Activated CD8-positive, alpha-beta memory T cell treated with anti-CD3 and anti-CD28 coated beads, Interleukin-2, amount 50 U/mL, for 1 hour (primary cell): Measurements from ENCODE around the gene LDLRAD4.

Experiments used
- DNase-seq: peaks from one replicate; pipeline ENCODE4 v3.0.0-alpha.2; 2020; ENCODE audit errors: extremely low read depth

LDLRAD4 gene

DNA sequence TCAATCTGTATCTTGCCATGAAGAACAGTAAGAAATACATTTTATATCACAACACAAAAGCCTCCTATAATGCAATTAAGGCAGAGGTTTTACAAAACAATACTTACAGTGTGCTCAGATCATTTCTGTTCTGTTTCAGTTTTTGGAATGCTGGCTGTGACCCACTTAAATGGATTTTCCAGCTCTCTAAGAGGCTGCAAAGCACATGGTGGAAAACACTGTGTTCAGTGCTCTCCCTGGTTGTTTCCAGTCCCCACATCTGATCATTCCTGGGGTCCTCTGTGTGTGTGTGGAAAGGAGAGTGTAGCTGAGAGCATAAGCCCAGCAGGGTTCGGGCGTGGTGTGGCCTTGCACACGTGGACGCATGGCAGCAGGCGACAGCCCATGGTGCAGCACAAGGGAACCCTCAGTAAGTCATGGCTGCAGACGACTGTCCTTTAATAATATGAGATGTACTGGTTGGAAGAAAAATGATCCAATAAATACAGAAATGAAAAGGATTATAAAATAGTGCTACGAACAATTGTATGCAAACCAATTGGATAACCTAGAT lies 412.2 kb downstream of the LDLRAD4 start:
- DNase-seq = no peak

GRCh38 chr18:13633700-13634099 lies 415.1 kb downstream of the LDLRAD4 start:
- DNase-seq = no peak

DNA sequence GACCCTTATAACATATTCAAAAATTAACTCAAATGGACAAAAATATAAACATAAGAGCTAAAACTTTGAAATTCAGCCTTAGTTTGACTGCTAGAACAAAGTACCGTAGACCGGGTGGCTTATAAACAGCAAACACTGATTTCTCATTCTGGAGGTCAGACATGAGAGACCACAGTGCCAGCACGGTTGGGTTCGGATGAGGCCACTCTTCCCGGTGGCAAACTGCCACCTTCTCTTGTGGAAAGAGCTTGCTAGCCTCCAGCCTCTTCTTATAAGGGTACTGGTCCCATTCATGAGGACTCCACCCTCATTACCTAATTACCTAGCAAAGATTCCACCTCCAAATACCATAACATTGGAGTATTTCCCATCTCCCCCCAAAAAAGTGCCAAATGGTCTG lies 416.5 kb downstream of the LDLRAD4 start:
- no peak for DNase-seq

GRCh38 chr18:13638719-13639595 lies 420.4 kb downstream of the LDLRAD4 start:
- DNase-seq = no peak

DNA sequence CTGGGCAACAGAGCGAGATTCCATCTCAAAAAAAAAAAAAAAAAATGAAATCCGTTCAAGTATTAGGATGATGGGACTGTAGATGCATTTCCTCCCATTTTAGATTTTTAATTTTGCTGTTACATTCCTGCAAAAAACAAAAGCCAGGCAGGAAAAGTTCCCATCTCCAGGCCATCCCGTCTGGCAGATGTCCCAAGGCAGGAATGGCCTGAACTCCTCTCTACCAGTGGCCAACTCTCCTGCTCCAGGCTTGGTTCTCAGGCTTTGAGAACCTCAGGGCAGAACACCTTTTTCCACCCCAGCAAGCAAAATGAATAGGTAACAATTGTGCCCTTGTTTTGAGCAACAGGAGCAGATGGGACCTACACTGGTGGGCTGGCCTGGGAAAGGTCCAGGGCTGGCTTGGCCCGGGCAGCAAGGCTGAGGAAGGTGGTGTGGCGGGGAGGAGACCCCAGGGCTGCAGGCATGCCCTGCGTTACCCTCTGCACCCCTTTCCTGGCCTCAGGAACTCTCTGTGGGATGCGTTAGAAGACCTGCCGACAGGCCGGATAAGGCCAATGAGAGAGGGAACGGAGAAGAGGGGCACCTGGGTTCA lies 421.8 kb downstream of the LDLRAD4 start:
- no peak for DNase-seq

DNA sequence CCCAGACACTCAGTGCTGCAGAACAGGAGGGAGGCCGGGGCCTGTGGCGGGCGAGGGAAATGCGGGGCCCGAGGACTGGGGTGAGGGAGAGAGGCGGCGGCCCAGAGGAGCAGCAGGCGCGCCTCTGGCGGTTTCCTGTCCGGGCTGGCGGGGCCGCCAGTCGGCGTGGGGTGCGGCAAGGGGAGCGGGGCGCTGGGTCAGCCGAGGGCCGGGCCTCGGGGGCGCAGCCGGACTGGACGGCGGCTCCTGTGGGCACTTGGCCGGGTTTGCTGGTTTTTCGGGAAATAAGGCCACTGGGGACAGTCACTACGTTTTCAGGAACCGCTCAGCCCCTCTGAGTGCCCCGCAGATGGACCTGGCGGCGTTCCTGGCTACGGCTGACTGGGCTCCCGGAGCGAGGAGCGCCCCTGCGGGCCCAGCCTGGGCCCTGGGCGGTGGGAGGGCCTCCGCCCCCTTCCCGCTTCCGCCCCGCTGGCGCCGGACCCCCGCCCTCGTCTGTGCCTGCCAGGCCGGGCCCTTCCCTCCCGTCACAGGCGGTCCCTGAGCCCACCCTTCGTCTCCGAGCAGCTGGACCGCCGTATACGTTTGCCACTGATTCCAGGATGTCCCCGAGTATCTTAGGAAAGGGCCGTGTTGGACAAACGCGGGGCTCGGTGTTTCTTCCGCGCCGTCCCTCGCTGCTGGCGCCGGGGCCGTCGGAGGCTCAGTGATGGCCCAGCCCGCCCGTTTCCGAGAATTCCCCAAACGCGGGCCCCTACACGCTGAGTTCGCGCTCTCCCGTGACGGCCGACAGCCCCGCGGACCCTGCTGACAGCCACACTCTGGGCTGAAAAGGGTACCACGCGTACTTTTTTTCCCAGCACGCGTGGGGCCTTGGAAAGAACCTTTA lies 423.2 kb downstream of the LDLRAD4 start:
- DNase-seq = no peak

DNA sequence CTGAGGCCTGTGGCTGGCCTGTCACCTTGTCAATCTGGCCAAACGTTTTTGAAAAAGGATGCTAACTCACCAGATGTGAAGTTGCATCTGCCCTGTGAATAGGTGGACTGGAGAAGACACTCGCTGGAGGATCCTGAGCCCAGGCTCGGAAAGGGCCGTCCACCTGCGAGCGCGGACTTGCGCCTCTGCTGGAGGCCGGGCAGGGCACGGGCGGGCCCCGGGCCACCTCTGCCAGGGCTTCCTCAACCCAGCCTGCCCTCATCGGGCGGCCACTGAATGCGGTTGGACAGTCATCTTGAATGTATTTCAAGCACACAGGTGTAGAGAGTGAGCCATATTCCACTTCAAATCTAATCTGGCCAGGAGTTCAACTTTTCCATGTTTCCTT lies 423.9 kb downstream of the LDLRAD4 start:
- no peak for DNase-seq

DNA sequence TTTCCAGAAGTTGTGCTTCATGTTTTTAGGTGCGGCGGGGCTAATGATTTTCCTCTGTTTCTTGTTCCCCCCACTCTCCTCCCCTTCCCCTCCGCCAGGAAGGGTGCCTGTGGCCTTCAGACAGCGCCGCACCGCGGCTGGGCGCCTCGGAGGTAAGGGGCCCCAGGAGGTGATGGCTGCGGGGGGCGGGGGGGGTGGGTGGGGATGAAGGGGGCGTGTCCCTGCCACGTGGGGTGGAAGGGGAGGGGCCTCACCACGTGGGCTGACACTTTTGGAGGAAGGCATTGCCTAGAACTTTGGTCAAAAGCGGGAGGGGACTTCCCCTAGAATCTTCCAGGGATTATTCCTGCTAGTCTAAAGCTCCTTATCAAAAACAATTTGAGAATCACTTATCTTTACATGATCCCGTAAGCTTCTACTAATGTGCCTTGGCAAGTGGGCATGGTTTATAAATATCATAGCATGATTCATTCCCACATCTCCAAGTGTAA lies 424.7 kb downstream of the LDLRAD4 start:
- DNase-seq = no peak

DNA sequence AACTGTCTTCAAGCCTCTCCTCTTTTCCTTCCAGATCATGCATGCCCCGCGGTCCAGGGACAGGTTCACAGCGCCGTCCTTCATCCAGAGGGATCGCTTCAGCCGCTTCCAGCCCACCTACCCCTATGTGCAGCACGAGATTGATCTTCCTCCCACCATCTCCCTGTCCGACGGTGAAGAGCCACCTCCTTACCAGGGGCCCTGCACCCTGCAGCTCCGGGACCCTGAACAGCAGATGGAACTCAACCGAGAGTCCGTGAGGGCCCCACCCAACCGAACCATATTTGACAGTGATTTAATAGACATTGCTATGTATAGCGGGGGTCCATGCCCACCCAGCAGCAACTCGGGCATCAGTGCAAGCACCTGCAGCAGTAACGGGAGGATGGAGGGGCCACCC lies 426.5 kb downstream of the LDLRAD4 start:
- no peak for DNase-seq

DNA sequence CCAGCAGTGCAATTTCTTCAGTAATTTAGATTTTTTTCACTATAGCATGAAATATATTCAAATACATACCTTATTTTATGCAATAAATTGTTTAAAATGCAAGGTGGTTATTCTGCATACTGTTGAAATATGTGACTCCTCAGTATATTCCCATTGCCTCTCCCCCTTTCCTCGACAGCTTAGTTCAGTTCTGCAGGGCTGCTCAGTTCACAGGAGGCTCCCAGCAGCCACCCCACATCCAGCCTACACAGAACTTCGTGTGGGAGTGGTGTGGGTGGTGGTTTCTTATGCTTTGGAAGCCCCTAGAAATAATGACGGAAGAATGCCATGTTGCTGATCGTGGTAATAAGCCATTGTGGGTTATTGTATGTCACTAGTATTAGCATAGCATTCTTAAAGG lies 428.1 kb downstream of the LDLRAD4 start:
- DNase-seq = no peak

DNA sequence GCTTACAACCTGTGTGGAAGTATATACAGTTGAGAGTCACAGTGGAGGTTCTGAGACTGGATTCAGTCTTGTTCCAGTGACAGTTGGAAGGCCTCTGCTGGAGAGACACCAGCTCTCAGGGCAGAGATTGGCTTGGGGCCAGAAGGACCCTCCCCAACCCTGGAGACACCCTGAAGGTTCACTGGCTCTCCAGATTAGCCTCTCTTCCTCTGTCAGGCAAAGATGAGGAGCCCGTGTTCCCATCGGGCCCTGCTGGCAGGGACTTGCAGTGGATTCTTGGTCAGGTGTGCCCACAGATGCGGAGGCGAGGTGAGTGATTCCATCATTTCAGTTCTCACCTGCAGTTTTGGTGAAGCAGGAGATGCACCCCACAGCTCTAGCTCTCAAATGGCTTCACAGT lies 429.2 kb downstream of the LDLRAD4 start:
- DNase-seq = no peak

GRCh38 chr18:13649397-13650390 lies 431.1 kb downstream of the LDLRAD4 start:
- DNase-seq = no peak

- no peak for DNase-seq
Measured at GRCh38 chr18:13653746-13654433, 435.3 kb downstream of the LDLRAD4 start.

DNA sequence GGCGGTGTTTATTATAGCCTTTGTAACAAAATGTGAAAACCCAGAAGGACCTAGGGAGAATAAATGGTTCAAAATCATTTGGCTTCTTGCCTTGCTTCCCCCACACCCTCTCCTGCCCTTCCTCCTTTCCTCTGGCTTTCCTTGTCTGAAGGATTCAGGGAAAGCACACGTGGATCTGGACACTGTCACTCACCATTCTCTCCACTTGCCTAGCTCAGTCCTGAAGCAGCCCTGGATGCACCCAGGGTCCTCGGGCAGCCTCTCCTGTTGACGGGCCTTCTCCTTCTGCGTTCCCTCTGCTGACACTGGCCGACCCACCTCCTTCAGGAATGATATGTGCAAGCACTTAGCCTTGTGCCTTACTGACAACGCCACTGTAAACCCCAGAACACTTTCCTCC lies 439.4 kb downstream of the LDLRAD4 start:
- DNase-seq = no peak

- DNase-seq = no peak
Measured at GRCh38 chr18:13658436-13659204, 440.1 kb downstream of the LDLRAD4 start.

GRCh38 chr18:13660510-13660909 lies 441.9 kb downstream of the LDLRAD4 start:
- DNase-seq = no peak

GRCh38 chr18:13661051-13661778 lies 442.7 kb downstream of the LDLRAD4 start:
- no peak for DNase-seq

DNA sequence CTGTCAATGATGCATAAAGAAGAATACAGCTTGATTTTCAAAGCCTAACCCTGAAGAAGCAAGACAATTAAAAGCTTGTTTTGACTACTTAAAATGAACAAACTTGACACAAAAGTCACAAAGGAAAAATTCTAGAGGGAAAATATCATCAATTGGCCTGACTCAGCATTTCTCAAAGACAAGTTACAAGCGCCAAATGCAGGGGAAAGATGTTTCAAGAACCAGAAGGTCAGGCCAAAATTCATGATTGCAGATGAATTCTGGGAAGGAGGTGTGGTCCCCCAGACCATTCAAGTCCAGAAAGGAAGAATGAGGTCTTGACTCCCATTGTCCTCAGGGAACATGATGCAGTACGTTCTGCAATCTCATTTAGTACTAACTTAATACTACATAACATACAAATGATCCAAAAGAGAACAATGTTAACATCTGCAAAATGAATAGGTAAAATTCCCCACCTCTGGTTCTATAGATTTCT lies 443.3 kb downstream of the LDLRAD4 start:
- no peak for DNase-seq

DNA sequence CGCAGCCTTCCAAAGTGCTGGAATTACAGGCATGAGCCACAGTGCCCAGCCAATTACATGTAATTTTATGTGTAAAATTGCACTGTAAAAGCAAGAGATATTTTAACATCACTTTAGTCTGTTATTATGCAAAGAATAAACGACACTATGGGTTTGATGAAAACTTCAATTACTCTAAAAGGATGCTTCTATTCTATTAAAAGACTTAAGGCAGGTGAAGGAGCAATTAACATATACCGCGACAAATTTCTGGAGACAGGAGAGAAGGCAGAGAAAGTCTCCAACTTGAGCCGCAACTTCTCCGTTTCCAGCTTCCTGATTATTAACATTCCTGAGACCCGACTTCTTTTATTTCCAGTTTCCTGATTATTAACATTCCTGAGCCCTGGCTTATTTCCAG lies 454.1 kb downstream of the LDLRAD4 start:
- no peak for DNase-seq
